CD4-positive, alpha-beta T cell treated with Interleukin-21 for 1 hour (primary cell): ENCODE data around the gene SYF2.
"Not testable (repeated sequence)": the region's sequence is repeated elsewhere in the genome, so short reads cannot be mapped to it uniquely, and the experiment has no call there.

Source experiments
- DNase-seq: peaks from one replicate; pipeline ENCODE4 v3.0.0-alpha.2; 2020

The SYF2 gene

GRCh38 chr1:25204797-25205480 lies 27.4 kb downstream of the SYF2 start:
- DNase-seq, result peak; percentile 47

GRCh38 chr1:25201006-25201405 lies 31.3 kb downstream of the SYF2 start:
- DNase-seq, result no peak

DNA sequence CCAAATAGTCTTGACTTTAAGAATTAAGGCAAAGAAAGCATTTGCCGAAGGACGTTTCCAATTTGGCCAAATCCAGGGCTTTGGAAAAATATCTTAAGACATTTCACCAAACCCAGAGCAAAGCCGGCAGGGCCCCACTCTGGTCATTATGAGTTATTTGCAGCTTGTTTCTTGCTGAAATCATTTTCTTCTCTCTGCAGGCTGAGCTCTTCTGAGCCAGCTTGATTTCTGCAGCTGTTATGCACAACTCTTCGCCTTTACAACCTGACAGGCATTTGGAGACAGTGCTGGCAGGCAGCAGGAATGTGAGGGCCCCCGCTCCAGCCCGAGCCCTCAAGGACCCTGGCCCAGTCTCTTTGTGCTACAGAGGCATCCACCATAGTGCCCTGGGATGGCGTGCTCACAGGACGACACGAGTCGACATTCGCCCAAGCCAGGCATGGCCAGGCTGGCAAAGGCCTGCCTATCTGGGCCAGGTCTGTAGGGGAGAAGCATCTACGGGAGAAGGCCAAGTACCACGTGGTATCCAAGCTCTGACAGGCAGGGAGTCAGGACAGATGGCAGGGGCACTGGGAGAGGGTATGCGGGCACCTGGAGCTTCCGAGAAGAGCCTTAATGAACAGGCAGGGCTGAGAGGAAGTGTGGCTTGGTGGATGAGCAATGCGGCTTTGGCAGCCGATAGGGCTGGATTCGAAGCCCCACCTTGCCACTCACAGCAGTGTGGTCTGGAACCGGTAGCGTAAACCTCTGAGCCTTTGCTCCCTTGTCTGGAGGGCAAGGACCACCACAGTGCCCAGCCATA lies 32.3 kb downstream of the SYF2 start:
- DNase-seq, result no peak

DNA sequence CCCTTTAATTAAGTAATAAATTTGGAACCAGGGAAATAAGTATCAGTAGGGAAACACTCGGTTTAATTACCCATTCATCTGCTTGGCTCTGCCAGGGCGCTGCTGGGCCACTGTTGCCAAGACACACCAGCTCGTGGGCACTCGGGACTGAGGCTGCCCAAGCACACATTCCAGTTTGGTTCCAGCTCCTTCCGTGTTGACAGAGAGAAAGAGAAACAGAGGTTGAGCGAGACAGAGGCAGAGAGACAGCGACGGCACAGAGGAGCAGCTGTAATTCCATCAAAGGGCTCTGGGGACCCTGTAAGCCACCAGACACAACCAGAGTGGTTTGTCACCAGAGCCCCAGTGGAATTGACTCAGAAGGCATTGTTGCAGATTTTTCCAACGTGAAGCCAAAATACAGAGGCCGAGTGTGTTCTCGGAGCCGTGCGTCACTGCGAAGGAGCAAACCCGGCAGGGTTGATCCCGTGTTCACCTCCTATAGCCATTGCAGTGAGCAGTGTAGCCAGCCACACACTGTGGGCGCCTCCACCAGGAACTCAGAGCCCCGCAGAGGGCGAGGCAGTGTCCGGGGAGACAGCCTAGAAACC lies 33.5 kb downstream of the SYF2 start:
- DNase-seq, result no peak

- DNase-seq, result no peak
Measured at GRCh38 chr1:25197982-25198662, 34.2 kb downstream of the SYF2 start.

- no peak for DNase-seq
Measured at GRCh38 chr1:25197235-25197975, 34.9 kb downstream of the SYF2 start.

DNA sequence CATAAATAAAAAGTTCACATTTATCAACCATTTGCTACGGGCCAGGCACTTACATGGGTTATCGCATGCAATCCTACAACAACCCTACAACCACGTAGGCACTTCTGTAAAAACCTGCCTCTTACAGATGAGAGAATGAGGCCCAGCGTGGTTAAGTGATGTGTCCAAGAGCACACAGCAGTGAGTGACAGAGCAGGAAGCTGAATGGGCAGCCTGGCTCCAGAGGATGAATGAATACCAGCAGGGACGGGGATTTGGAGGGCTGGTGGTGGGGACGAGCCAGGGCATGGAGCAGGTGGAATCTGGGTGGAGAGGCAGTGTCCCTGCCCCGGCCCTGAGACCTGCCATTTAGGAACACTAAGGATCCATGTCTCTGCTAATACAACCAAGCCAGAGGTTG lies 35.5 kb downstream of the SYF2 start:
- no peak for DNase-seq

- no peak for DNase-seq
Measured at GRCh38 chr1:25195835-25196234, 36.5 kb downstream of the SYF2 start.

GRCh38 chr1:25194572-25195020 lies 37.7 kb downstream of the SYF2 start:
- DNase-seq, result no peak

DNA sequence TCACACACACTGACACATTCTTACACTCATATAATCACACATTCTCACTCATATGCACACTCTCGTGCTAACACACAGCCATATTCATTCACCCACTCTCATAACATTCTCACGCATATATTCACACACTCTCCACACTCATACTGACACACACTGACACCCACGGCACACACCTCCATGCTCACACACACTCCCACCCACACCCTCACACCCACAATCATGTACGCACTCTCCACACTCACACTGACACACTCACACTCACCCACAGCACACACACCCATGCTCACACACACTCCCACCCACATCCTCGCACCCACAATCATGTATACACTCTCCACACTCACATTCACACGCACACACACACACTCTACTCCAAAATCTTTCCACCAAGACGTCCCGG lies 38.2 kb downstream of the SYF2 start:
- no peak for DNase-seq

DNA sequence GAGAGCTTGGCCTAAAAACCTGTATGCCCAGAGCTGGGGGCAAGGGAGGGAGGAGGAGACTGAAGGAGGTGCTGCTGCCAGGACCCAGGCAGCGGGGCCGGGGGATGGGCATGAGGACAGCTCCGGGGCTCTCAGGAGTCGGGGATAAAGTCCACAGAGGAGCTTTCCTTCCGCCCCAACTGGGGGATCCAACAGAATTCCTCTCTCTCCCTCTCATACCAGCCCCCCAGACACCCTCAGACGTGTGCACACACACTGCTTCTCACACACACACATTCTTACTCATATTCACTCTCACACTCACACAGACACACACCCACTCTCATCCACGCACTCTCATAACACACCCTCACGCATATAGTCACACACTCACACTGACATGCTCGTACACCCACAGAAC lies 39.1 kb downstream of the SYF2 start:
- DNase-seq, result no peak

DNA sequence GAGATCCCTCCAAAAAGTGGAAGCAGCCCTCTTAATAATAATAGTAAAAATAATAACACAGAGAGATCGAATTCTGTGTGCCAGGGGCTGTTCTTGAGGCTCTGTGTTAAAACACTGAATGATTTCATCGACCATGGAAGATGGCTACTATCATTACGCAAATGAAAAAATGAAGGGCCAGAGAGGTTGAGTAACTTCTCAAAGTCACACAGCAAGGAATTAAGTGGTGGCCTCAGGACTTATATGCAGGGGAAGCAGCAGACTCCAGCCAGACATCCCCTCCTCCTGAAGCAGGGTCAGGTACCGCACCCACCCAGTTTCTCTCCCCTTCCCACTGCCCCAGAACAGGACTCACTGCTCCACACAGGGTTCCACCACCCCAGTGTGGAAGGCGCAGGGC lies 40.1 kb downstream of the SYF2 start:
- no peak for DNase-seq

- DNase-seq, result no peak
Measured at GRCh38 chr1:25190260-25190659, 42.0 kb downstream of the SYF2 start.

- not testable (repeated sequence) for DNase-seq
Measured at GRCh38 chr1:25187904-25188303, 44.4 kb downstream of the SYF2 start.

DNA sequence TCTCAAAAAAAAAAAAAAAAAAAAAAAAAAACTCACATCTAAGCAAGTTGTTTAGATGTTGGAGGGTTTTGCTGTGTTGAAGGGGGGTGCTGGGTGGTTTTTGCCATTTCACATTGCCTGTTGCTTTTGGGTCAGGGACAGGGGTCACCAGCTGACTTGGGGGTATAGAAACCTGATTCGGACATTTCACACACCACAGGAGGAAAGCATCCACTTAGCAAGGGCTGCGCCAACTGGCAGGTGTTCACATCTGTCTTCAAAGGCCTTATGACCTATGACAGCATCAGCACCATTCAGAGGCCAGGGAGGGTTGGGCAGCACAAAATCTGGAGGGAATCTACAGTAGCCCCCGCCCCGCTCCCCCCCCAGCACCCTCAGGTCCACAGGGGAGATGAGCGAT lies 45.2 kb downstream of the SYF2 start:
- no peak for DNase-seq

DNA sequence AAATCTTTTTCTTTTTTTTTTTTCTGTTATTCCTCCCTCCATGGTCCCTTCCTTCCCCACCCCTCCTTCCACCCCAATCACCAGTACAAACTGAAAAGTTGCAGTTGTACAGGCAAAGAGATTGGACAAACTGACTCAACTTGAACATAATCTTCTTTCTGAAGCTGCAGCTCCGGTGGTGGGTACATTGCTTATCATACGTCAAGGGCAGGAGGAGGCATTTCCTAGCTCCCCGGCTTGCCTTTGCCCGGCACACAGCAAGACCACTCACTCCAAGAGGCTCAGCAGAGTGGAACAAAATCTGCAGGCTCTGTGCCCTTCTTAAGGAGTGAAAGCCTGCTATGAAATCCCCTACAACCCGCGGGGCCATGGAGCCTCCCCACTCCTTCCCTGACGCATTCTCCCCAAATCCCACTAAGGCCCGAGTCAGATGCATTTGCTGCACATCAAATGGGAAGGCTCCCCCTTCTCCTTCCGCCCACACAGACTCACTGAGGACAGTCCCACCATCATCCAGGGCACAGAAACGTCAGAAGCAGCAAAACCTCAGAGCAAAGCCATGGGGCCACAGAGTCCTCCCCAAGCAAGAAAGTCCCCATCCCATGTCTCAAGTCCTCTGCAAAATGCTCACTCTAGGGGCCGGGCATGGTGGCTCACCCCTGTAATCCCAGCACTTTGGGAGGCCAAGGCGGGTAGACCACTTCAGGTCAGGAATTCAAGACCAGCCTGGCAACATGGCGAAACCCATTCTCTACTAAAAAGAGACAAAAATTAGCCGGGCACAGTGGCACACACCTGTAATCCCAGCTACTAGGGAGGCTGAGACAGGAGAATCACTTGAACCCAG lies 45.9 kb downstream of the SYF2 start:
- DNase-seq, result no peak

GRCh38 chr1:25185409-25186160 lies 46.7 kb downstream of the SYF2 start:
- DNase-seq, result no peak

DNA sequence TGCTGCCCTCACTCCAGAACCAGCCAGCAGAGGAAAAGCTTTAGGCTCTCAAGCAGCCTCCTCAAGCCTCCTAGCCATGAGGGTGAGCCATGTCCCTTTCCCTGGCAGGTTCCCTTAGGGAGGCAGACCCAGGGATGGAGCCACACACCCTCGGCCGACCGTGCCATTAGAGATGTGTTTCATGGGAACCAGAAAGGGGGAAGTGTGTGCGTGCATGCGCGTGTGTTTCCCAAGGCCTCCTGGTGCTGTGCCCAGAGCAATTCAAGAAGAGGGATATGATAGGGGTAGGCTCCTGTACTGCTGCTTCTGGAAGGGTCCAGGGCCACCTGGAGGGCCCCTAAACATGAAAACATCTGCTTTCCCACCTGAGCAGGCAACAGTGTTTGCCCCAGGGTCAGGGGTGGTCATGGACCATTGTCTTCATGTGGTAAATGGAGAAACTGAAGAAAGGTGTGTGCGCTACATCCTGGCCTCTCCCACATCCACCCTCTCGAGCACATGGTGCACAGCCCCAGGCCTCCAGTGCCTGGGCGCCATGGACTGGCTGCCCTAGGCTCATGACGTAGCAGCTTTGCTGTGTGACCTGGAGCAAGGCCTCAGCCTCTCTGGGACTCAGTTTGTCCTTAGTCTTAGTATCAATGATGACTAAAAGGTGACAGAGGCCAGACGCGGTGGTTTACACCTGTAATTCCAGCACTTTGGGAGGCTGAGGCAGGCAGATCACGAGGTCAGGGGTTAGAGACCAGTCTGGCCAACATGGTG lies 48.1 kb downstream of the SYF2 start:
- no peak for DNase-seq

- no peak for DNase-seq
Measured at GRCh38 chr1:25183126-25183980, 48.9 kb downstream of the SYF2 start.
